ENCODE results near the gene RSPH9.
A peak's percentile ranks its signal among the peaks of the same experiment; 100 is the strongest.

Gene RSPH9

GRCh38 chr6:43644940-43645612, at the start of gene RSPH9:
Gene RSPH9 (plus strand): TSS chr6:43645036. CDS start chr6:43645099, 63 bp downstream.
- H3K27ac ChIP-seq, result no peak within 1 kb of the TSS
- no peak within 1 kb of the TSS for H3K9ac ChIP-seq
- no peaks in the 10 kb centered on the region for H3K27me3 ChIP-seq
- H3K36me3 ChIP-seq, result peaks cover 27 to 48% (median 36%) of the 10 kb centered on the region in 11 experiments
- peaks cover 6 to 26% (median 15%) of the 10 kb centered on the region in 10 experiments; a peak in 19 of 20 replicates for H3K4me1 ChIP-seq
- no peak within 1 kb of the TSS for H3K4me3 ChIP-seq
- no peak for TF ChIP-seq Cebpa-rat (IDR thresholded peaks at IDR 0.05)
- peaks cover 20 to 49% (median 42%) of the 10 kb centered on the region in 11 experiments; a peak in 21 of 22 replicates for H4K20me1 ChIP-seq
- H3K4me2 ChIP-seq, result peak within 1 kb of the TSS in 2 of 11 experiments; percentile 15 to 24; a peak in 3 of 22 replicates
- H3K9me3 ChIP-seq (replicated peaks in 1 of 11), result no peaks in the 10 kb centered on the region

GRCh38 chr6:43600595-43600994, 44.2 kb upstream of the RSPH9 start:
- H3K27ac ChIP-seq, result no peak overlapping the region
- no peaks in the 10 kb centered on the region for H3K9me3 ChIP-seq (replicated peaks in 1 of 11)
- no peak overlapping the region for H3K4me2 ChIP-seq
- no peak overlapping the region for H3K9ac ChIP-seq
- H3K4me1 ChIP-seq, result no peaks in the 10 kb centered on the region
- no peak overlapping the region for H3K4me3 ChIP-seq
- H3K36me3 ChIP-seq, result peaks cover 78 to 99% (median 93%) of the 10 kb centered on the region in 11 experiments
- H3K27me3 ChIP-seq, result no peaks in the 10 kb centered on the region
- no peak for TF ChIP-seq Cebpa-rat (IDR thresholded peaks at IDR 0.05)
- peaks cover 0 to 4% (median 0%) of the 10 kb centered on the region in 11 experiments; a peak in 2 of 22 replicates for H4K20me1 ChIP-seq

DNA sequence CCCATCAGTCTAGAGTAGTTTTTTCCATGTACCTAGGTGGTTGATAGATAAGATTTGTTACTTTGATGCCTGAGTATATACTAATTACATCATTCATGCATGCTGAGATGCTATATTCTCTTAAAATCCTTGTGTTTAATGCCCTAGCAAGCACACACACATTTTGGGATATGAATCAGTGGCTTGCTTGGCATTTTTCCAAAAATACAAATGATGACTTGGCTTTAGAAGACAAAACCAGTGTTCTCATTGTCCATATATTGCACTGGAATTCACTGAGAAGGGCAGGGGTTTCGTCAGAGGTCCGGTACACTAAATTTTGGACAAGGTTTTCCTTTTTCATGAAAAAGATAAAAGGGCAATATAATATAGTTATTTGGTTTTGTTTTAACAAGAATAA, 40.7 kb upstream of the RSPH9 start:
- Histone ChIP-seq H4K20me1 (peaks cover 0 to 9% (median 3%) of the 10 kb centered on the region in 11 experiments; a peak in 4 of 22 replicates), H3K36me3 (peaks cover 72 to 93% (median 87%) of the 10 kb centered on the region in 11 experiments), H3K27ac (no peak overlapping the region), H3K9me3 (replicated peaks in 1 of 11) (no peaks in the 10 kb centered on the region), H3K4me2 (no peak overlapping the region), H3K9ac (no peak overlapping the region), H3K4me3 (no peak overlapping the region), H3K27me3 (no peaks in the 10 kb centered on the region), H3K4me1 (peaks cover 9 to 16% (median 12%) of the 10 kb centered on the region in 10 experiments)
- no peak for TF ChIP-seq Cebpa-rat (IDR thresholded peaks at IDR 0.05)

DNA sequence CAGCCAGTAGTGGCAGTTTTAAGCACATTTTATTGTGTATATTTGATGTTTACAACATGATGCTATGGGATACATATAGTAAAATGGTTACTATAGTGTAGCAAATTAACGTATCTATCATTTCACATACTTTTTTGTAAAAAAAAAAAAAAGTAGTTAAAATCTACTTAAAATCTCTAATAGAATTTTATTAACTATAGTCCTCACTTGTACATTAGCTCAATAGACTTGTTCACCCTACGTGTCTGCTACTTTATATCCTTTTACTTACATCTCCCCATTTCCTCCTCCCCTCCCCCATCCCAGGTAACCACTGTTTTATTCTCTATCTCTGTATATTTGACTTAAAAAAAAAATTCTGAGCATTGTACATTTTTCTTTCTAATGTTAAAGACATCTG, 38.8 kb upstream of the RSPH9 start:
- Histone ChIP-seq H3K36me3 (peaks cover 70 to 93% (median 86%) of the 10 kb centered on the region in 11 experiments), H3K4me2 (no peak overlapping the region), H3K27me3 (no peaks in the 10 kb centered on the region), H3K4me1 (peaks cover 10 to 22% (median 12%) of the 10 kb centered on the region in 10 experiments), H3K9ac (no peak overlapping the region), H3K27ac (no peak overlapping the region), H4K20me1 (peaks cover 0 to 9% (median 4%) of the 10 kb centered on the region in 11 experiments; a peak in 5 of 22 replicates), H3K4me3 (no peak overlapping the region), H3K9me3 (replicated peaks in 1 of 11) (no peaks in the 10 kb centered on the region)
- no peak for TF ChIP-seq Cebpa-rat (IDR thresholded peaks at IDR 0.05)

DNA sequence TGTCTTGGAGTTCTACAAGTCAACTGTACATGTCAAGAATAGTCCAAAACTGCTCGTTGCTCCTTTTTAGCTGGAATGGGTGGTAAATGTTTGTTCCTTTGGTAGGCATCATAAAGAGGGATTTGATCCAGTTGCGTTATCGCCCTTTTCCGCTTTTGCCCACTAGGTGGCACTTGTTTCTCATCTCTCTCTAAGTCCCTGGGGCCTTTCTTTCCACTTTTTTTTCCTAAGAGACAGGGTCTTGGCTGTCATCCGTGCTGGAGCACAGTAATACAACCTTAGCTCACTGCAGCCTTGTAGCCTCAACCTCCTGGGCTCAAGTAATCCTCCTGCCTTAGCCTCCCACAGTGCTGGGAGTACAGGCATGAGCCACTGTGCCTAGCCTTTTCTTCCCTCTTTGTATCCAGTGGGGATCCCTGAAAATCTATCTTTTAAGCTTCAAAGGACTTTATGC, 36.5 kb upstream of the RSPH9 start:
- H3K4me2 ChIP-seq, result peak overlapping the region; percentile 49 to 83 (median 63)
- H3K36me3 ChIP-seq, result peaks cover 70 to 93% (median 86%) of the 10 kb centered on the region in 11 experiments
- peak overlapping the region in 8 of 11 experiments; percentile 21 to 67 (median 48); a peak in 15 of 22 replicates for H3K27ac ChIP-seq
- H3K9ac ChIP-seq, result peak overlapping the region in 9 of 11 experiments; percentile 1 to 50 (median 31); a peak in 8 of 22 replicates
- peaks cover 0 to 9% (median 4%) of the 10 kb centered on the region in 11 experiments; a peak in 5 of 22 replicates for H4K20me1 ChIP-seq
- H3K9me3 ChIP-seq (replicated peaks in 1 of 11), result no peaks in the 10 kb centered on the region
- no peaks in the 10 kb centered on the region for H3K27me3 ChIP-seq
- no peak overlapping the region for H3K4me3 ChIP-seq
- TF ChIP-seq Cebpa-rat (IDR thresholded peaks at IDR 0.05), result no peak
- peaks cover 10 to 22% (median 12%) of the 10 kb centered on the region in 10 experiments for H3K4me1 ChIP-seq

GRCh38 chr6:43608807-43609206, 36.0 kb upstream of the RSPH9 start:
- TF ChIP-seq Cebpa-rat (IDR thresholded peaks at IDR 0.05), result no peak
- Histone ChIP-seq H4K20me1 (peaks cover 0 to 12% (median 4%) of the 10 kb centered on the region in 11 experiments; a peak in 5 of 22 replicates), H3K36me3 (peaks cover 70 to 93% (median 86%) of the 10 kb centered on the region in 11 experiments), H3K4me1 (peaks cover 10 to 22% (median 12%) of the 10 kb centered on the region in 10 experiments), H3K27ac (peak overlapping the region in 8 of 11 experiments; percentile 21 to 67 (median 48); a peak in 15 of 22 replicates), H3K4me2 (peak overlapping the region; percentile 49 to 83 (median 63)), H3K27me3 (no peaks in the 10 kb centered on the region), H3K4me3 (no peak overlapping the region), H3K9ac (peak overlapping the region in 9 of 11 experiments; percentile 1 to 50 (median 31); a peak in 6 of 22 replicates), H3K9me3 (replicated peaks in 1 of 11) (no peaks in the 10 kb centered on the region)

DNA sequence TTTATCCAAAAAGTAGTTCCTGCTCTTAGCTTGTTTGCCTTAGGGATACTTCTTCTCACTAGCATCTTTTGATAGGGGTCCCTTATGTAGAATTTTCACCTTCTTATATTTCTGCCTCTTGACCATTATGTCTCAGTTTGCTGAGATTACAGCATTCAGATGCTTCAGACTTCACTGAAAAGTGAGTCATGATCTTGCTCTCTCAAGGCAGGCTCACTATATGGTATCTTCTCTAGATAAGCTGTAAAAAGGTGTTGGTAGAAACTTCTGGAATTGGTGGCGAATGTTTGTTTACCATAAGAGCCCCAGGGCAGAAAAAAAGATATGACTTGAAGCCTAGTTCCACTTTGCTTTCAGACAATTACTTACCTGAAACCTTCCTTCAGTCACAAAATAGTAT, 35.4 kb upstream of the RSPH9 start:
- Histone ChIP-seq H3K9ac (no peak overlapping the region), H3K4me3 (no peak overlapping the region), H3K4me1 (peaks cover 10 to 22% (median 12%) of the 10 kb centered on the region in 10 experiments), H4K20me1 (peaks cover 0 to 13% (median 4%) of the 10 kb centered on the region in 11 experiments; a peak in 5 of 22 replicates), H3K36me3 (peaks cover 70 to 93% (median 86%) of the 10 kb centered on the region in 11 experiments), H3K27ac (peak overlapping the region in 3 of 11 experiments; percentile 47 to 66 (median 62); a peak in 3 of 22 replicates), H3K4me2 (peak overlapping the region in 2 of 11 experiments; percentile 63 to 75; a peak in 2 of 22 replicates), H3K9me3 (replicated peaks in 1 of 11) (no peaks in the 10 kb centered on the region), H3K27me3 (no peaks in the 10 kb centered on the region)
- TF ChIP-seq Cebpa-rat (IDR thresholded peaks at IDR 0.05), result no peak

- H3K27ac ChIP-seq, result no peak overlapping the region
- no peak overlapping the region for H3K9ac ChIP-seq
- H3K27me3 ChIP-seq, result no peaks in the 10 kb centered on the region
- no peak overlapping the region for H3K4me2 ChIP-seq
- TF ChIP-seq Cebpa-rat (IDR thresholded peaks at IDR 0.05), result no peak
- peaks cover 70 to 93% (median 86%) of the 10 kb centered on the region in 11 experiments for H3K36me3 ChIP-seq
- no peak overlapping the region for H3K4me3 ChIP-seq
- H3K9me3 ChIP-seq (replicated peaks in 1 of 11), result no peaks in the 10 kb centered on the region
- H3K4me1 ChIP-seq, result peaks cover 10 to 22% (median 12%) of the 10 kb centered on the region in 10 experiments
- peaks cover 0 to 13% (median 4%) of the 10 kb centered on the region in 11 experiments; a peak in 5 of 22 replicates for H4K20me1 ChIP-seq
Measured at GRCh38 chr6:43610431-43610830, 34.4 kb upstream of the RSPH9 start.
